Heart left ventricle (tissue), 13 donors: Measurements from ENCODE around the gene PLEKHA6.

Experiments used
- POLR2A ChIP-seq, 2 donors: fragments of 450-650 bp; IDR thresholded peaks; one replicate each; pipeline ENCODE4 v1.6.1; 2017; ENCODE audit warnings: antibody characterized with exemption in 2 of 2, mild to moderate bottlenecking in 2 of 2, moderate library complexity in 2 of 2
- TF ChIP-seq, protein P1 (sequence below), 12 donors: fragments of 200-600 bp; sonication (generic) in 4 of 12; IDR thresholded peaks; one replicate each; pipeline versions ENCODE4 v1.5.0 to v1.8.0; 2018 to 2022; ENCODE audit warnings: antibody characterized with exemption in 12 of 12, mild to moderate bottlenecking in 5 of 12
- donor health status: ischemic (EF 13 %, LVEDD 7.1; RV severe dilation, severe dysfunction).
- donor health status: DM: no; HTN: yes; CAD: no.
- donor health status: DM: no; HTN: no; CAD: no.
- donor health status: ischemic (EF 25% LVEDD 6.9; RV normal size, moderate dysfunction).
- donor health status: ischemic (EF 25% LVEDD 5.7; RV mildly dilated, moderate dysfunction).
- donor health status: ischemic (EF 35%, LVEDD 5.7; RV mildly dilated, moderate dysfunction).
- donor health status: nonischemic (EF 11% LVEDD 7.7; RV severe dilation, severe dysfunction).
- donor health status: DM: yes; HTN: yes; CAD: no.
- donor health status: PGD.
- donor health status: ischemic (EF 29% LVEDD 5.4; RV normal size, mild dysfunction).
- donor health status: nonischemic (EF 23%, LVEDD 6.1; RV moderate dilation, normal function).

DNA sequence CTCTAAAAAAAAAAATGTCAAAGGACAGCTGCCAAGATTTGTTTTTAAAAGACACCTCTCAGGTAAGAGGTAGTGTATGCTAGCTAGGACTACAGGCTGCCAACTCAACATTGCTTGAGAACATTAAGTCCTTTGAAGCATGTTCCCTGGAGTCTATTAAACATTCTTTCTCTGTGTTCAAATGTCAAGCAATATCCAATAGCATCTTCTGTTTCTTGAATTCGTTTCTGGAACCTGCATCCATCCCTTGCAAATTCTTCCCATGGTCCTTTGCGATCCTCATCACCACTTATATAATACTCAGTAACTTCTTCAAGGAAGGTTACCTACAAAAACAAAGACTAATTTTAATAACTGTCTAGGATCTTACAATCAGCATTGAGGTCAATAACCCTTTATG is 46.3 kb upstream of the PLEKHA6 start:
- TF ChIP-seq, protein P1, sequence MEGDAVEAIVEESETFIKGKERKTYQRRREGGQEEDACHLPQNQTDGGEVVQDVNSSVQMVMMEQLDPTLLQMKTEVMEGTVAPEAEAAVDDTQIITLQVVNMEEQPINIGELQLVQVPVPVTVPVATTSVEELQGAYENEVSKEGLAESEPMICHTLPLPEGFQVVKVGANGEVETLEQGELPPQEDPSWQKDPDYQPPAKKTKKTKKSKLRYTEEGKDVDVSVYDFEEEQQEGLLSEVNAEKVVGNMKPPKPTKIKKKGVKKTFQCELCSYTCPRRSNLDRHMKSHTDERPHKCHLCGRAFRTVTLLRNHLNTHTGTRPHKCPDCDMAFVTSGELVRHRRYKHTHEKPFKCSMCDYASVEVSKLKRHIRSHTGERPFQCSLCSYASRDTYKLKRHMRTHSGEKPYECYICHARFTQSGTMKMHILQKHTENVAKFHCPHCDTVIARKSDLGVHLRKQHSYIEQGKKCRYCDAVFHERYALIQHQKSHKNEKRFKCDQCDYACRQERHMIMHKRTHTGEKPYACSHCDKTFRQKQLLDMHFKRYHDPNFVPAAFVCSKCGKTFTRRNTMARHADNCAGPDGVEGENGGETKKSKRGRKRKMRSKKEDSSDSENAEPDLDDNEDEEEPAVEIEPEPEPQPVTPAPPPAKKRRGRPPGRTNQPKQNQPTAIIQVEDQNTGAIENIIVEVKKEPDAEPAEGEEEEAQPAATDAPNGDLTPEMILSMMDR (IDR thresholded peaks at IDR 0.05): no peak
- no peak for TF ChIP-seq POLR2A (IDR thresholded peaks at IDR 0.05)
